Sigmoid colon (tissue), 4 donors: ENCODE measurements around the gene CDKN2C.

Experiments
- CTCF ChIP-seq, 4 experiments: fragments of 450-650 bp in 3 of 4; fragments of 200-600 bp in 1 of 4; IDR thresholded peaks; one replicate each; pipeline ENCODE4 v1.5.1; 2016 to 2019; ENCODE audit warnings: antibody characterized with exemption in 4 of 4, mild to moderate bottlenecking in 3 of 4, moderate library complexity in 2 of 4
- EP300 ChIP-seq, 4 donors: sonication (generic); formaldehyde crosslinking; IDR thresholded peaks; one replicate each; pipeline ENCODE4 v1.6.1; 2017; ENCODE audit warnings: antibody characterized with exemption in 4 of 4
- POLR2A ChIP-seq, 2 donors: fragments of 450-650 bp; IDR thresholded peaks; one replicate each; pipeline ENCODE4 v1.6.1; 2016; ENCODE audit warnings: antibody characterized with exemption in 2 of 2, mild to moderate bottlenecking in 2 of 2, moderate library complexity in 2 of 2
- POLR2AphosphoS5 ChIP-seq, 4 donors: sonication (generic); formaldehyde crosslinking; IDR thresholded peaks; one replicate each; pipeline ENCODE4 v1.6.1; 2017; ENCODE audit warnings: antibody characterized with exemption in 4 of 4

GRCh38 chr1:50930193-50930592 is 39.9 kb upstream of the CDKN2C start:
- TF ChIP-seq POLR2A (IDR thresholded peaks at IDR 0.05) (no peak), EP300 (IDR thresholded peaks at IDR 0.05) (no peak), CTCF (IDR thresholded peaks at IDR 0.05) (no peak), POLR2AphosphoS5 (IDR thresholded peaks at IDR 0.05) (no peak)
